DMS114 treated with DMSO at 0.1 percent for 48 hours (cell line): ENCODE data around the gene MAN1A2.
A peak's percentile ranks its signal among the peaks of the same experiment; 100 is the strongest.

Experiments used
- DNase-seq: peaks from one replicate; lab custom pipeline; 2025; ENCODE audit not compliant: unreplicated experiment; lab: John Stamatoyannopoulos, UW

The MAN1A2 gene

DNA sequence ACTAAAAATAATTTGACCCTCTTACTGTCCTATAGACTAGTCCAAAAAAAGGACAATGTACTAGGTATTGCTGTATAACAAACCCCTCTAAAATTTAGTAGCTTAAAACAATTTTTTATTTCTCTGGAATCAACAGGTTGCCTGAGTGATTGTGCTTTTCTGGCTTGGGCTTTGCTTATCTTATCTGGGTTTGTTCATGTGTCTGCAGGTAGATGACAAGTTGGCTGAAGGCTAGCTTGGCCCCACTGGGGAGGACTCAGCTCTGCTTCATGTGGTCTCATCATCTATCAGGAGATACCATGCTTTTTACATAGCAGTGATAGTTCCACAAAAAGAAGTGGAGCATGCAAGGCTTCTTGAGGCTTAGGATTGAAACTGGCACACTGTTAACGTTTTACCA lies 114.2 kb downstream of the MAN1A2 start:
- DNase-seq = no peak

DNA sequence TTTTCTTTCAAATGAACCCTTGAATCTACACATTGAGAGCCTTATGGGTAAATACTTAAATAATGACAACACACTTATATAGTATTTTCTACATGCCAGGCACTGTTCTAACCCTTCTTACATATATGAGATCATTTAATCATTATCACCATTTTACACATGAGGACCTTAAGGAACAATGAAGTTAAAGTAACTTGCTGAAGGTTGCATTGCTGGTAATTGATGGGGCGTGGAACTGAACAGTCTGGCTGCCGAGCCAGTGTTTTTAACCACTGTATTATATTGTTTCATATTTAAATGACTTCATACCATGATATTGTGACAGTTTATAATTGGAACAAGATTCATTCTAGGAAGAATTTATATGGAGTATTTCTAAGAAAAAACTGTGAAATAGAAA lies 126.7 kb downstream of the MAN1A2 start:
- no peak for DNase-seq

DNA sequence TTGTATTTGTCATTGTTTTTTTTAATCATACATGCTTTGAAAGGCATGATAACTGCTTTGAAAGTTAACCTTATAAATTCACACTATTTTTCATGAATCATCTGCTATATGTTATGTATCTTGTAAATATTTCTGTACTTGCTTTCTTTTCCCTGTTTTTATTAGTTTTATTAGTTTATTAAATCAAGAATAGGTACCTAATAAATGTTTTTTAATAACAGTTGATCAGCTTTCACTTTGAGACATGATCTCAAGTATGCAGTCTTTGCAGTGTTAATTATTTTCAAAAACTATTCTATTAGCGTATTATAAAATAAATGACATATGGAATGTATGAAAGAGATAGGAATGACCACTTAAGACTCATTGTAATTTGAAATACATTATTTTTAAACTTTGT lies 127.8 kb downstream of the MAN1A2 start:
- DNase-seq = no peak

DNA sequence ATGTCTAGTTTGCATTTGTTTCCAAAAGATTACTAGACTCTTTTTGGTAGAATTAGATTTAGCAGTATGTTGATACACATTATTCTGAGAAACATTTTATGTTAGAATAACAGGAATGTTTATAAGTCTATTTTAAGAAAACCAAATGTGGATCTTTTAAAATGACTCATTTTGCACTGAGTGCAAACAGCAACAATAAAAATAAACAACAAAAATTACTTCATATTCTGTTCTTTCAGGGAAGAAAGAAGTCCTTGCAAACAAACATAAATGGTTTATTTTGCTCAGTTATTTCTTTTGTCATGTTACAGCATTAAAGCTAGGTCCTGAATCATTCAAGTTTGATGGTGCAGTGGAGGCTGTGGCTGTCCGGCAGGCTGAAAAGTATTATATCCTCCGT lies 131.8 kb downstream of the MAN1A2 start:
- DNase-seq = no peak

DNA sequence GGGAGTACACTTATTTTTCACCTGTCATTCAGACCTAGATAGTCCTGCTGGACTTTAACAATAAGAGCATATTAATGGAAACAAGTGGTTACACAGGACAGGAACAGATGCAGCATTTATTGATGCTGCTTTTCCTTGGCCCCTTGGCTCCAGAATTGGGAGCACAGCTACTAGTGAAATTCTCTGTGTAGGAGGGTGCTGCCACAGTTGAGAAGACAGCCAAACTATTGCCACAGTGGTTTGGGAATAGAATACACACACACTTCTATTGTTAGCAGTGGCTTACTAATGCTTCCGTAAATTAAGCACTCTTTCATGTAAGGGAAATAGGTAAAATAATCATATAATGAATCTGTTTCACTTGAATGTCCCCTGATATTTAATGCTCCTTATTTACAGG lies 133.3 kb downstream of the MAN1A2 start:
- no peak for DNase-seq

DNA sequence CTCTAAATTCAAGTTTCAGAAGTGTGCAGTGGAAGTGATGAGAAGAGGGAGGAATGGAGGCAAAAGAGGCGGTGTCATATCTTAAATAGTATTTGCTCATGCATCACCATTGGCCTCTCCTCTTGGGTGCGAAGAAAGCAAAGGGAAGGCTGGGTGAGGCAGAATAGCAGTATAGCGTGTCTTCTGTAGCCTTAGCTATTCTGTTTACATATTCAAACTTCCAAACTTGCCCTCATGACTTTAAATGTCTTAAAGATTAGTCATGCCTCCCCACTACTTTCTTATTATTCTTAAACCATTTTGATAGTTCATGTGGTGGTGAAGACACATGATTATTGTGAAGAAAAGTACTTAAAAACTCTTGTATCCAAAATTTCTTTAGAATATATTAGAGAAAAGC lies 134.0 kb downstream of the MAN1A2 start:
- no peak for DNase-seq

DNA sequence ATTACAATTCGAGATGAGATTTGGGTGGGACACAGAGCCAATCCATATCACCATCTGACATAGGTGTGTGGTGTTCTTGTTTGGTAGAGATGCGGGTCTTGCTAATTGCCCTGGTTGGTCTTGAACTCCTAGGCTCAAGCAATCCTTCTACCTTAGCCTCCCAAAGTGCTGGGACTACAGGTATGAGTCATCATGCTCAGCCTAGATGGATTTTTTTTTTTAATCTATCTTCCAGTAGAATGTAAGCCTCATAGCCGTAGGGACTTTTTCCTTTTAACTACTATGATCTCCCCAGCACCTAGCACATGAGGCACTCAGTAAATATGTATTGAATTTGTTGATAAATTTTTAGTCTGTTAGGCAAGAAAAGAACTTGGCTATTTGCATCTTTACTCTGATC lies 144.0 kb downstream of the MAN1A2 start:
- no peak for DNase-seq

DNA sequence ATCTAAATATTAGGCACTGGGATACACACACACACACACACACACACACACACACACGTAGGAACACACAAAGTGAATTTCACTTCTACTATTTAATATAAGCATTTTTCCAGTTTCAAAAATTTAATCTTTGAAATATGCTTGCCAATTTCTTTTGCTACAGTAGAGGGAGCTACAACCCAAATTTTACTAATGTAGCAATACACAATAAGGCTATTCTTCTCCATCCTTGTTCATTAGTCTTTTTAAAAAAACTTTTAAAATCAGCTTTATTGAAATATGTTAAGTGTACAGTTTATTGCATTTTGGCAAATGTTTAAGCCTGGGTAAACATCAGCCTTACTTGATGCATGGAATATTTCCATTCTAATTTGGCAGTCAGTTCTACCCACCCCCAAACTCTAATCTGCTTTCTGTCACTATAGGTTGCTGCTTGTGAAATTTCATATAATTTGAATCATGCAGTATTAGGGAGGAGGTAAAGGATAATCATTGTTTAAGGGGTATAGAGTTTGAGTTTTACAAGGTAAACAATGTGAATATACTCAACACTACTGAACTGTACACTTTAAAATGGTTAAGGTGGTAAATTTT lies 145.6 kb downstream of the MAN1A2 start:
- peak; percentile 19 for DNase-seq

DNA sequence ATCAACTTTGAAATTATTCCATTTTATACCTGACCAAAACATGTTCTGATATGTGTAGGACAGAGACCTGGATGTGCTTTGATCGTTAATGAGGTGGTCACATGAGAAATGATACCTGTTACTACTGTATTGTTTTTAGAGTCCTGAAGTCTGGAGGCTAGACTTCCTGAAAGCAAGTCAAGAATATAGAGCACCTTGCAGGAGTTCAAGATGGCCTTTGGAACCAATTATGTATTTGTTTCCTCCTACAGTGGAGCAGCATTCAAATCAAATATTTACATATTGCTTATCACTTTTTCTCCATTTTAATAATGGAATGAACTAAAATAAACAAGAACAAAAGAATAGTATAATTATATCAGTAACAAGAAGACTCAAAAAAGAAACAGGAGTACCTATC lies 155.9 kb downstream of the MAN1A2 start:
- DNase-seq = no peak

DNA sequence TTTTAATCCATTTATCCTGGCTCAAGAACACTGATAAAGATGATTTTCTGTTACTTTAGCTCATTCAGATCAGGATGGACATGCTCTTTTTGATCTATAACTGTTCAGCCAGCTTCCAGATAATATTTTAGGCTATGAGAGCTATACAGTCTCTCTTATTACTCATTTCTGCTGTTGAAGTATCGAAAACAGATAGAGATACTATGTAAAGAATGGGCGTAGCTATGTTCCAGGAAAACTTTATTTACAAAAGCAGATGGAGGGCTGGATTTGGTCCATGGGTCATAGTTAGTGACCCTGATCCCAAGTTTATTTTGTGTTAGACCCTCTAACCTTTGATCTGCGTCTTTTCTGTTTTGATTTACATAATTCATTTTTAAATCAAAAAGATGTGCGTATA lies 159.8 kb downstream of the MAN1A2 start:
- no peak for DNase-seq

DNA sequence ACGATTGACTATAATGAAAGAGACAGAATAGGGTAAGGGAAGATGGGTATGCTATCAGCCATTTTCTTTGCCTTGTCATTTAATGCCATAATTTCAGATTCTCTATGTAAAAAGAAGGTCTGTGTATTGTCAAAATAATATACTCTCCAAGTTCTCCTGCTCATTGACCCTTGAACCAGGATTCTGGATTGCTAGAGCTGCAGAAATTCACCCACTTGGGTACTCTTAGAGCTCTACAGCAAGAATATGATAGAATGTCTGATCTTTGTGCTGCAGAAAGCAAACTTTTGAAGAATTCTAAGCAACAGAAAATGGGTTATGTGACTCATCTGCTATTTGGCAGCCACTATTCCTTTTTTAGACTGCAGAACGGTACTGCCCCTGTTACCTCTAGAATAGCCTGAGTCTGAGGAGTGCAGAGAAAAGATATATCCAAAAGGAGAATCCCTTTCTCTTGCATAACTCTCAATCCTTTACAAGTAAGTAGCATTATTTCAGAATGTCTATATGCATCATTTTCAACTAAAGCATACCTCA lies 160.4 kb downstream of the MAN1A2 start:
- no peak for DNase-seq

DNA sequence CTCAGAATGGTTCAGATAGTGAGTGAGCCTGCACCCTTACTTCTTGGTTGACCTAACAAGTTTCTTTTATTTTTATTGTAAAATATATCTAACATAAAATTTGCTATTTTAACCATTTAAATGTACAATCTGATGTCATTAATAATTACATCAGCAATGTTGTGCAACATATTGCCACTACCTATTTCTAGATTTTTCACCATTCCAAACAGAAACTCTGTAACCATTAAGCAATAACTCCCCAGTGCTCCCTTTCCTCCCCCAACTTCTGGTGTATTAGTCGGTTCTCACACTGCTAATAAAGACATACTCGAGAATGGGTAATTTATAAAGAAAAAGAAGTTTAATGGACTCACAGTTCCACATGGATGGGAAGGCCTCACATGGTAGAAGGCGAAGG lies 162.4 kb downstream of the MAN1A2 start:
- no peak for DNase-seq

DNA sequence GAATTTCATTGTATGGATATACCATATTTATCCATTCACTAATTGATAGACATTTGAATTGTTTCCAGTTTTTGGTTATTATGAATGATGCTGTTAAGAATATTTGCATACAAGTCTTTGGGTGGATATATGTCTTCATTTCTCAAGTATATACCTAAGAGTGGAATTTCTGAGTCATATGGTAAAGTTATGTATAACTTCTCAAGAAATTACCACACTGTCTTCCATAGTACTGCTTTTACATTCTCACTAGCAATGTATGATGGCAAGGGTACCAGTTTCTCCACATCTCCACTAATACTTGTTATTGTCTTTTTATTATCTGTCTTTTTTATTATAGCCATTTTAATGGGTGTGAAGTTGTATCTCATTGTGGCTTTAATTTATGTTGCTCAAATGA lies 164.0 kb downstream of the MAN1A2 start:
- DNase-seq = no peak

DNA sequence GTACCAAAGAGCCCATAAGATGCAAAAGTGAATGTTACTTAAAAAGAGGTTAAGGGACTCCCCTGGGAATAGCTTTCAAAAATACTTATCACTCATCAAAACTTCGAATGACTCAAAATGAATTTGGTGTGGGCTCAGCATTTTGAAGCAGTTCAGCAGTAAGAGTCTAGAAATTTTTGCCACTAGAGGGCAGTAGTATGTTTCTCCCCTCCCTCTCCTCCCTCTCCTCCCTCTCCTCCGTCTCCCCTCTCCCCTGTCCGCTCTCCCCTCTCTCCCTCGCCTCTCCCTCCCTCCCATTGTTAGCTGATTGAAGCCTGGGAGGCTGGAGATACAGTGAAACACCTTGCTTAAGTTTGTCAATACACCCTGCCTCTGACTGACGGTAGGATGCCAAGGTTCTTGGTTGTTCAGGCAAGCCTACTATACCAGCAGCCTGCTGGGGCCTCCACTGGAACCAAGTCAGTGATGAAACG lies 167.8 kb downstream of the MAN1A2 start:
- DNase-seq = peak; percentile 47

DNA sequence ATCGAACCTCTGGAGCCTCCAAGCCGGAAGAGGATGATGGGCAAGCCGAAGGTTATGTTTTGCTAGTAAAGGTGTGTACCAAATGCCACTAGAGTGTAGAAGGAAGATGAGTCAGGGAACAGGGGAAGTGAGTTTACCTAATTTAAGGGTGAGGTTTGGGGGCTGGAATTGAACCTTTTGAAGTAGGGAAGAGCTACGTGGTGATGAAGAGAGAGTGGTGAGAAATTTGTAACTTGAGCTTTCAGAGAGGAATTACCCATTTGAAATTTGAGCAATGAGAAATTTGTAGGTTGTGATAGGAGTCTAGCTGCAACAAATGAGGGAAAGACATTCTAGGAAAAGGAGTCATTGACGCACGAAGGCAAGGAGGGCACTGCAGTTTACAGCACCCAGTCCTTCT lies 168.6 kb downstream of the MAN1A2 start:
- no peak for DNase-seq

DNA sequence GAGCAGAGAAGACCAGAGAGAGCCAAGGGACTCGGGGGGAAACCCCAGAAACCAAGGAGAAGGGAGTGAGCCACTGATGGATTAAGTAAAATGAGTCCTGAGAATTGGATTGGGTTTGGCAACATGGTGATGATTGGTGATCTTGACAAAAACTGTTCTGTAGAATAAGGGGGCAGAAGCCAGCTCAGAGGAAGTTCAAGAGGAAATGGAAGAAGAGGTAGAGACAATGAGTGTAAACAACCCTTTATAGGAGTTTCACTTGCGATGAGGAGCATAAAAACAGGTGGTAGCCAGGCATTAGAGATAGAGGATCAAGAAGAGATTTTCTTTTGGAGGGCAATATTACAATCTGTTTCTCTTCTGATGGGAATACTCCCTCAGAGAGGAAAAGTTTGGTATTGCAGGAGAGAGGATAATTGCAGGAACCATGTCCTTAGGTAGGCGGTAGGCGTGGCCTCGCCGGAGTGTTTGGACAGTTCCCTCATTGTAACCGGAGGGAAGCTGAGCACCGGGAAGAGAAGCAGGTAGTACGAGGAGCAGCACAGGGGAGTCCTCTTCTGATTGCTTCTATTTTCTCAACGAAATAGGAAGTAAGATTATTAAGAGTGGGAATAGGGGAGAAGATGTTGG lies 170.2 kb downstream of the MAN1A2 start:
- DNase-seq = no peak

DNA sequence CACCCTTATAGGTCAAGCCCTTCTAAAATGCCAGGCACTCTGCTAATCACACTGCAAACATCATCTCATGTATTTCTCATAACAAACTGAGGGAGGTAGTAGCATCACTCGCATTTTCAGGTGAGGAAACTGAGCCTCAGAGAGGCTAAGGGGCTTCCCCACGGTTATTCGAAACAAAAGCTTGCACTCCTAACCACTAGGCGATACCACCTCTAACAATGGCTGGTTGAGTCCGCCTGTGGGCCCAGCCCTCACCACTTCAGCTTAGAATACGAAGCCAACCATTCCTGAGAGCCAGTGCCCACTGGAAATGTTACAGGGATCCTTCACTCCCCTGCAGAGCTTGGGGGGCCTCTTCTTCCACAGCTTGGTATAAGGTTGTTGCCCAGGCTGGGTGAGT lies 173.3 kb downstream of the MAN1A2 start:
- DNase-seq = no peak

DNA sequence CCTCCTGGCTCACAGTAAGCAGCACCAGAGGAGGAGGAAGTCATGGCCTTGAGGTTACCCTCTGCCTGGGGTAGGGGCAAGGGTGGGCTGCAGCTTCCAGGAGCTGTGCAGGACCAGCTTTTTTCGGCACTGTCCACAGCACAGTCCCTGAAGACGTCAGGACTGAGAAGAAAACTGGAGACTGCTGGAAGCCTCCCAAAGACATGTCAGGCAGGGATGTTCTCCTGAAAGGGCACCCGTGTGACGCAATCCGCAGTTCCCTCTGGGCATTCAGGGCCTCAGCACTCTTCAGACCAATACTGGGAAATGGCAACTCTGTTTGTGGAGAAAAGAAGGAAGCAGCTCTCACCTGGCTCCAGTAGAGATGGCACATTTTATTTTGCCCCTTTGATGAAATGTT lies 173.8 kb downstream of the MAN1A2 start:
- DNase-seq = no peak

DNA sequence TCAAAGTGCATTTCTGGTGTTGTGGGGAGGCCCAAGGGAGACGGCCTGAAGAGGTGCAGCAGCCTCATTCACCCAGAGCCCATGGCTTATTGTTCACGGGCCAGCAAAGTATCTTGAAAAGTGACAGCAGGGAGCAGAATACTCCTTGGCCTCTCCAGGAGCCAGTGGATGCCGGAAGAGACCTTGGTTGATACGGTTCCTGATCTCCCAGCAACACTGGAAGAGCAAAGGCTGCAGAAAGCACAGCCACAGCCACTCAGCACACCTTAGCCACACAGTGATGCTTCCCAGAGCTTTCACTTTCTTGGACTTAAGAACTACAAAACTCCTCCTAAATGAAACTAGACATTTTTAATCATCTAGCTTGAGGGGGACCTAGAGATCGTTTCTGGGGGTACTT lies 174.3 kb downstream of the MAN1A2 start:
- no peak for DNase-seq

DNA sequence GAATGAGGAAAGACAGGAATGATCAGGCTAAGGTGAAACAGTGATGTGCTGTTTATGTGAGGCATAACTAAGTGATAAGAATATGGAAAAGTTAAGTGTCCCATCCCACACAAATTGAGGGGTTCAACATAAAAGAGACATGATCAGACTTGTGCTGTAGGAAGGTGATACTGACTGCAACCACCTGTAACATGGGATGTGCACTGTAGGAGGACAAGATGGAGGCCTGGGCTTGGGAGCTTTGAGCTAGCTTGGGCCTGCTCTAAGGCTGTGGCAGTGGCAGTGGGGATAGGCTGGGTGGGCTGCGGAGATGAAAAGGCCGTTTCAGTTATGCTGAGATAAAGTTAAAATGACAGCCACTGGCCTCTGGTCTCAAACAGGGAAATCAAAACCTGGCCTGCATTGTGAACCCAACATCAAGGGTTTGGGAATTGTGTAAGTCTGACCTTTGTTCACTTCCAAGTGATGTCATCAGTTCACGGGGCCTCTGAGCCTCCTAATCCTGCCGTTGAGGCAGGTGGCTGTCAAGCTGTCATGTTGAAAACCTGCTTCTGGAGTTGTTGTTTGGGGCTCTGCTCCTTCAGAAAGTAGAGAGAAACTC lies 177.4 kb downstream of the MAN1A2 start:
- no peak for DNase-seq

DNA sequence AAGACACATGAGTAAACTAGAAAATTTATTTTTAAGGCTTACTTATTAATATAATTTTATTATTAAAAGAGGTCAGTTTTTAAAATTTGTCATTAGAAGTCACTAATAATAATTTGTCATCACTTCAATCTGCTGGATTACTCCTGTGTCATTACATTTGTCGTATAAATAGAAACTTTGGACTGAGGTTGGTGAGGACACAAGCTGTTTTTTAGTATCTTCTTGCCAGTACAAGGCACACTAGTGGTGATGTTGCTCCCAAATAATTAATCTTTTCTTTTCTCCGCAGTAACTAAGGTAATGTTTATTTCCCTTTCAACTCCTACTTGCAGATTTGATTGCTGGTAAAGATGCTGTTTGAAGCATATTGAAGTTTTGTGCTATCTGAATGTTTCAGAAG lies 179.2 kb downstream of the MAN1A2 start:
- DNase-seq = no peak

DNA sequence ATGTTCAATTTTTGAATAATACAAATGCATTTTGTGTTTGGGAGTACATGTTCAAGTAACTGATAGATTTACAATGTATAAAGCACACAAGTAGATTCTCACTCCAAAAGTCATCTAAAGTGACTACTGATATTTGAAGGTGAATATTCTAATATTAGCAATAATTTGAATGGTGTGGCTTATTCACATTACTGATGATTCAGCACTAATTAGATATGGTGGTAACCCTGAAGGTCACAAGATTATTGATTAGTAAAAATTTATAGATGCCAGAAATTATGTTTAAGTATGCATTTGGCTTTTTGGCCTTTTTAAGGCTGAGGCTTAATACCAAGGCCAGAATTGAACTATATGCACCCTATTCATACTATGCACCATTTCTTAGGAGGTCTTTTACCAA lies 186.2 kb downstream of the MAN1A2 start:
- no peak for DNase-seq

DNA sequence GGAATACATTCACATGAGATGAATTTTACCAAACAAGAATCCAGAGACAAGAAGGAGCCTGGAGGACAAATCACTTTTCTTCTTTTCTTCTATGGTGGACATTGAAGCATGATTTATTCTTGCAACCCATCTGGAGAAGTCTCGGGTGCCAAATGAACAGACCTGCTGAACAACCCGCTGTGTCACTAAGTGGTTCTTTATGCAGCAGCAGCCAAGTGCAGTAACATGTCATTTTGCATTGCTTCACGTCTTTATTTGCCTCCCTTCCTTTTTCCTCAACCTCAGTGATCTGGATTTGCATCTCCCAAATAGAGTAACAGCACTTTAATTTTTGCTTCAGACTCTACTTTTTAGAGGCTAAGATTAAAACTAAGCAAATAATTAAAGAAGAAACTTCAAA lies 188.6 kb downstream of the MAN1A2 start:
- DNase-seq = no peak
